ENCODE results near the gene LRP11.

- TF ChIP-seq, protein P1, sequence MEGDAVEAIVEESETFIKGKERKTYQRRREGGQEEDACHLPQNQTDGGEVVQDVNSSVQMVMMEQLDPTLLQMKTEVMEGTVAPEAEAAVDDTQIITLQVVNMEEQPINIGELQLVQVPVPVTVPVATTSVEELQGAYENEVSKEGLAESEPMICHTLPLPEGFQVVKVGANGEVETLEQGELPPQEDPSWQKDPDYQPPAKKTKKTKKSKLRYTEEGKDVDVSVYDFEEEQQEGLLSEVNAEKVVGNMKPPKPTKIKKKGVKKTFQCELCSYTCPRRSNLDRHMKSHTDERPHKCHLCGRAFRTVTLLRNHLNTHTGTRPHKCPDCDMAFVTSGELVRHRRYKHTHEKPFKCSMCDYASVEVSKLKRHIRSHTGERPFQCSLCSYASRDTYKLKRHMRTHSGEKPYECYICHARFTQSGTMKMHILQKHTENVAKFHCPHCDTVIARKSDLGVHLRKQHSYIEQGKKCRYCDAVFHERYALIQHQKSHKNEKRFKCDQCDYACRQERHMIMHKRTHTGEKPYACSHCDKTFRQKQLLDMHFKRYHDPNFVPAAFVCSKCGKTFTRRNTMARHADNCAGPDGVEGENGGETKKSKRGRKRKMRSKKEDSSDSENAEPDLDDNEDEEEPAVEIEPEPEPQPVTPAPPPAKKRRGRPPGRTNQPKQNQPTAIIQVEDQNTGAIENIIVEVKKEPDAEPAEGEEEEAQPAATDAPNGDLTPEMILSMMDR (IDR thresholded peaks at IDR 0.05; ENCODE audit: low read length): no peak
- TF ChIP-seq EZH2 (optimal IDR thresholded peaks at IDR 0.05; ENCODE audit: low read depth, low read length): no peak
Observed at GRCh38 chr6:149885888-149886287, 21.7 kb upstream of the LRP11 start.

Data from MM.1S (cell line).